ENCODE measurements around the gene MAPK8IP1.
"Not testable (repeated sequence)": the region's sequence is repeated elsewhere in the genome, so short reads cannot be mapped to it uniquely, and the experiment has no call there.

MAPK8IP1 gene

GRCh38 chr11:45897556-45897955 is 12.1 kb downstream of the MAPK8IP1 start:
- TF ChIP-seq, protein P1, sequence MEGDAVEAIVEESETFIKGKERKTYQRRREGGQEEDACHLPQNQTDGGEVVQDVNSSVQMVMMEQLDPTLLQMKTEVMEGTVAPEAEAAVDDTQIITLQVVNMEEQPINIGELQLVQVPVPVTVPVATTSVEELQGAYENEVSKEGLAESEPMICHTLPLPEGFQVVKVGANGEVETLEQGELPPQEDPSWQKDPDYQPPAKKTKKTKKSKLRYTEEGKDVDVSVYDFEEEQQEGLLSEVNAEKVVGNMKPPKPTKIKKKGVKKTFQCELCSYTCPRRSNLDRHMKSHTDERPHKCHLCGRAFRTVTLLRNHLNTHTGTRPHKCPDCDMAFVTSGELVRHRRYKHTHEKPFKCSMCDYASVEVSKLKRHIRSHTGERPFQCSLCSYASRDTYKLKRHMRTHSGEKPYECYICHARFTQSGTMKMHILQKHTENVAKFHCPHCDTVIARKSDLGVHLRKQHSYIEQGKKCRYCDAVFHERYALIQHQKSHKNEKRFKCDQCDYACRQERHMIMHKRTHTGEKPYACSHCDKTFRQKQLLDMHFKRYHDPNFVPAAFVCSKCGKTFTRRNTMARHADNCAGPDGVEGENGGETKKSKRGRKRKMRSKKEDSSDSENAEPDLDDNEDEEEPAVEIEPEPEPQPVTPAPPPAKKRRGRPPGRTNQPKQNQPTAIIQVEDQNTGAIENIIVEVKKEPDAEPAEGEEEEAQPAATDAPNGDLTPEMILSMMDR (conservative IDR thresholded peaks at IDR 0.05; ENCODE audit: low read depth, low read length), result no peak
- no peak for DNase-seq (ENCODE audit: low read depth)
- H3K4me3 ChIP-seq (ENCODE audit: low read depth, low read length), result no peak overlapping the region

DNA sequence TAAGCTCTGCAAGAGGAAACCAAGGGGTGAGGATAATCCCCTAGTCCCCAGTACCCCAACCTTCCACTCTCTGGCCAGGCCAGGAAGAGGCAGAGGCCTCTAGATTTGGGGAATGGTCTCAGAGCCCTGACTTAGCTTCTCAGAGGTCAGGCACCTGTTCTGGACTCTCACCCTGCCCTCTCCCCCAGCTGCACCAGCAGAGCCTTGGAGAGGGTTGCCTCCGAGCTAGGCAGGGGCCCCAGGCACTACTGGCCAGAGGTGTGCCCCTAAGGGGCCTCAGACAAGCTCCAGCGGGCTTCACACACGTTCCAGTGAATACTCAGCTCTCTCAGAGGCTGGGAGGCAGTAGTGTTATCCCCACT is 13.6 kb downstream of the MAPK8IP1 start:
- H3K4me3 ChIP-seq (ENCODE audit: low read depth, low read length), result no peak overlapping the region
- TF ChIP-seq, protein P1 (conservative IDR thresholded peaks at IDR 0.05; ENCODE audit: low read depth, low read length), result no peak
- no peak for DNase-seq (ENCODE audit: low read depth)

DNA sequence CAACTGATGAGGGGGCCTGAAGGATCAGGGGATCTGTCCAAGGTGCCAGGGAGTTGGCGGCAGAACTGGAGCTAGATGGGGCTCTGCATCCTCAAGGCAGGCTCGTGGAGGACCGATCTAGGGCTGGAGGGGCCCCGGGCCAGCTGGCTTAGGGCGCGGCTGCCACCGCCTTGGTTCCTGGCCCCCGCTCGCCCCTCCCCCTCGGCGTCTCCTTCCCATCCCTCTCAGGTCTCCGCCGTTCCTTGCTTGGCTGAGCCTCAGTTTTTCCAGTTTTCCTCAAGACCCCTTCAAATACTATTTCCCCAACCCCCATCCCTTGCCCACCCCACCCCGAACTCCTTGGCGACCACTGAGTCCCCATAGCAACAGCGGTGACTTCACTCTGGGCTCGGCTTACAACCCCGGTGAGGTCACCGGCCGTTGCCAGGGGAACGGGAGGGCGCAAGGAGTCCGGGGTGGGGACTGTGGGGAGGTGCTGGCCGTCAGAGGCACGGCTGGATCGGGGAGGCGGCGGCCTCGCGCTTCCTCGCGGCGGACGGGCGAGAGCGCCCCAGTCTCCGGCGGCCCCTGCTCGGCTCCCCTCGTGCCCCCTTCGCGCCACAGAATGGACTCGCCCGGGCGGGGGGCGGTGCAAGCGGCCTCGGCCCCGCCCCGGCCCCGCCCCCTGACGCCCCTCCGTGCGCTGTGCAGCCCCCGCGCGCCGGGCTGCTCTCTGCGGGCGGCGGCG is 14.2 kb downstream of the MAPK8IP1 start:
- peak overlapping the region; percentile 61 for H3K4me3 ChIP-seq (ENCODE audit: low read depth, low read length)
- DNase-seq (ENCODE audit: low read depth), result peak; percentile 88
- TF ChIP-seq, protein P1 (conservative IDR thresholded peaks at IDR 0.05; ENCODE audit: low read depth, low read length), result no peak

- H3K4me3 ChIP-seq (ENCODE audit: low read depth, low read length), result peak overlapping the region; percentile 61
- DNase-seq (ENCODE audit: low read depth), result not testable (repeated sequence)
Observed at GRCh38 chr11:45900175-45900800, 14.8 kb downstream of the MAPK8IP1 start.

DNA sequence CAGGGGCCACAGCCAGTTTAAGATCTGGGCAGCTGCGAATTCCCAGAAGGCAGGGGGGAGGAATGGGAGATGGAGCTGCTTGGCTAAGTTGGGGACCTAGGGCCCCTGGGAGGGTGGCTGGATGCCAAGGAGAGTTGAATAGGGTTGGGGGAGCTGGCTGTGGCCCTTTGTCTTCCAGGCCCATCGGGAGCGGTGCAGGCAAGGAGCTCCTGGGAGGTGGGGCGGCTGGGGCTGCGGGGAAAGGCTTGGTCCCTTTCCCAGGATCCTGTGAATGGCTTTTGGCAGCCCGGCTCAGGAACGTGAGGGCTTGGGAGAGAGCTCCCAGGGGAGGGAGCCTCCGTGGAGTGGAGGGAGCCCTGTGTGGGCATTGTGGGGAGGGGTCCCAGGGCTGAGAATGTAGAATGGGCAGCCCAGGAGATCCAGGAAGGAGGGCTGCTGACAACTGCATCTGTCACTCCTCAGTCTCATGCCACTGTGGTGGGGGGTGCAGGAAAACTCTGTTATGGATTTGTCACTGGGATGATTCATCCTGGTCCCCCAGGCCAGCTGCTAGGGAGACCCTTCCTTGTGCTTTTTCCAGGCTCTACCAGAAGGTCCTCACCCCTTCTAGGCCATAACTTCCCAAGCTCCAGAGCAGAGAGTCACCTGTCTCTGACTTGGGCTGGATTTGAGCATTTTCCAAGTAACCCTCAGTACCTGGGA is 15.6 kb downstream of the MAPK8IP1 start:
- TF ChIP-seq, protein P1 (conservative IDR thresholded peaks at IDR 0.05; ENCODE audit: low read depth, low read length), result no peak
- no peak for DNase-seq (ENCODE audit: low read depth)
- peak overlapping the region; percentile 54 for H3K4me3 ChIP-seq (ENCODE audit: low read depth, low read length)

- TF ChIP-seq, protein P1 (conservative IDR thresholded peaks at IDR 0.05; ENCODE audit: low read depth, low read length), result no peak
- DNase-seq (ENCODE audit: low read depth), result no peak
- no peak overlapping the region for H3K4me3 ChIP-seq (ENCODE audit: low read depth, low read length)
Observed at GRCh38 chr11:45901626-45902025, 16.2 kb downstream of the MAPK8IP1 start.

Measured in choroid plexus epithelial cell (primary cell).